Epithelial cell of esophagus (primary cell): ENCODE measurements around the gene NEDD4.
"Not testable (repeated sequence)": the region's sequence is repeated elsewhere in the genome, so short reads cannot be mapped to it uniquely, and the experiment has no call there.

Experiments
- DNase-seq: peaks from one replicate; pipeline ENCODE4 v3.0.0; 2010; ENCODE audit warnings: low read depth
- H3K4me3 ChIP-seq: 2 replicates; pipeline ENCODE4 v1.5.1; 2011; ENCODE audit warnings: mild to moderate bottlenecking, low read length, control low read depth
- CTCF ChIP-seq: IDR thresholded peaks from 2 replicates; pipeline ENCODE4 v1.5.1; 2011; ENCODE audit warnings: low read depth, mild to moderate bottlenecking, low read length, control low read depth, inconsistent platforms; ENCODE audit not compliant: insufficient read depth; ENCODE audit errors: missing control alignments

NEDD4 gene

GRCh38 chr15:55884223-55884622 is 109.2 kb downstream of the NEDD4 start:
- TF ChIP-seq CTCF = no peak
- no peak overlapping the region for H3K4me3 ChIP-seq
- DNase-seq = no peak

- no peak for DNase-seq
- TF ChIP-seq CTCF = no peak
- H3K4me3 ChIP-seq = no peak overlapping the region
Measured at GRCh38 chr15:55879181-55879580, 114.2 kb downstream of the NEDD4 start.

GRCh38 chr15:55873024-55873720 is 120.2 kb downstream of the NEDD4 start:
- no peak for DNase-seq
- no peak overlapping the region for H3K4me3 ChIP-seq
- TF ChIP-seq CTCF = no peak

GRCh38 chr15:55872471-55872870 is 120.9 kb downstream of the NEDD4 start:
- no peak for DNase-seq
- no peak for TF ChIP-seq CTCF
- H3K4me3 ChIP-seq = no peak overlapping the region

GRCh38 chr15:55869660-55870059 is 123.8 kb downstream of the NEDD4 start:
- H3K4me3 ChIP-seq = no peak overlapping the region
- DNase-seq = no peak
- TF ChIP-seq CTCF = no peak

GRCh38 chr15:55868707-55869106 is 124.7 kb downstream of the NEDD4 start:
- peak; percentile 53 for DNase-seq
- TF ChIP-seq CTCF = no peak
- H3K4me3 ChIP-seq = no peak overlapping the region

- not testable (repeated sequence) for DNase-seq, H3K4me3 ChIP-seq
Measured at GRCh38 chr15:55868291-55868690, 125.1 kb downstream of the NEDD4 start.
